Ishikawa (cell line): Measurements from ENCODE around the gene PHRF1.

Source experiments
- CEBPB ChIP-seq: IDR thresholded peaks from 2 replicates; pipeline ENCODE4 v1.6.1; 2012
- CREB1 ChIP-seq: IDR thresholded peaks from 2 replicates; pipeline ENCODE4 v1.6.1; 2012; ENCODE audit warnings: low read depth
- EGR1 ChIP-seq: IDR thresholded peaks from 2 replicates; pipeline ENCODE4 v1.6.1; 2012
- EP300 ChIP-seq: IDR thresholded peaks from 2 replicates; pipeline ENCODE4 v1.6.1; 2012; ENCODE audit warnings: borderline replicate concordance
- FOXM1 ChIP-seq: IDR thresholded peaks from 2 replicates; pipeline ENCODE4 v1.6.1; 2012; ENCODE audit warnings: low read depth, borderline replicate concordance
- NFIC ChIP-seq: IDR thresholded peaks from 2 replicates; pipeline ENCODE4 v1.6.1; 2012
- RAD21 ChIP-seq: IDR thresholded peaks from 2 replicates; pipeline ENCODE4 v1.6.1; 2012; ENCODE audit warnings: low read depth
- TAF1 ChIP-seq: IDR thresholded peaks from 2 replicates; pipeline ENCODE4 v1.6.1; 2012; ENCODE audit warnings: low read depth, mild to moderate bottlenecking
- TCF12 ChIP-seq: IDR thresholded peaks from 2 replicates; pipeline ENCODE4 v1.6.1; 2012; ENCODE audit warnings: low read depth
- TEAD4 ChIP-seq: IDR thresholded peaks from 2 replicates; pipeline ENCODE4 v1.6.1; 2012
- YY1 ChIP-seq: IDR thresholded peaks from 2 replicates; pipeline ENCODE4 v1.6.1; 2012; ENCODE audit warnings: low read depth
- ZBTB7A ChIP-seq: IDR thresholded peaks from 2 replicates; pipeline ENCODE4 v1.6.1; 2012; ENCODE audit warnings: low read depth
- TF ChIP-seq, protein P1 (sequence below): IDR thresholded peaks from 2 replicates; pipeline ENCODE4 v1.6.1; 2012
- TF ChIP-seq, protein P2 (sequence below): IDR thresholded peaks from 2 replicates; pipeline ENCODE4 v1.6.1; 2012
- TF ChIP-seq, protein P3 (sequence below): IDR thresholded peaks from 2 replicates; pipeline ENCODE4 v1.6.1; 2012; ENCODE audit warnings: low read depth, mild to moderate bottlenecking

The PHRF1 gene

GRCh38 chr11:563066-563811, 13.0 kb upstream of the PHRF1 start:
- TF ChIP-seq EP300 (no peak), TEAD4 (no peak), ZBTB7A (no peak), YY1 (no peak), TCF12 (no peak), EGR1 (no peak), RAD21 (no peak), FOXM1 (no peak), NFIC (no peak)
- TF ChIP-seq, protein P1, sequence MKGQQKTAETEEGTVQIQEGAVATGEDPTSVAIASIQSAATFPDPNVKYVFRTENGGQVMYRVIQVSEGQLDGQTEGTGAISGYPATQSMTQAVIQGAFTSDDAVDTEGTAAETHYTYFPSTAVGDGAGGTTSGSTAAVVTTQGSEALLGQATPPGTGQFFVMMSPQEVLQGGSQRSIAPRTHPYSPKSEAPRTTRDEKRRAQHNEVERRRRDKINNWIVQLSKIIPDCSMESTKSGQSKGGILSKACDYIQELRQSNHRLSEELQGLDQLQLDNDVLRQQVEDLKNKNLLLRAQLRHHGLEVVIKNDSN: no peak
- TF ChIP-seq, protein P2, sequence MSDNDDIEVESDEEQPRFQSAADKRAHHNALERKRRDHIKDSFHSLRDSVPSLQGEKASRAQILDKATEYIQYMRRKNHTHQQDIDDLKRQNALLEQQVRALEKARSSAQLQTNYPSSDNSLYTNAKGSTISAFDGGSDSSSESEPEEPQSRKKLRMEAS: no peak

DNA sequence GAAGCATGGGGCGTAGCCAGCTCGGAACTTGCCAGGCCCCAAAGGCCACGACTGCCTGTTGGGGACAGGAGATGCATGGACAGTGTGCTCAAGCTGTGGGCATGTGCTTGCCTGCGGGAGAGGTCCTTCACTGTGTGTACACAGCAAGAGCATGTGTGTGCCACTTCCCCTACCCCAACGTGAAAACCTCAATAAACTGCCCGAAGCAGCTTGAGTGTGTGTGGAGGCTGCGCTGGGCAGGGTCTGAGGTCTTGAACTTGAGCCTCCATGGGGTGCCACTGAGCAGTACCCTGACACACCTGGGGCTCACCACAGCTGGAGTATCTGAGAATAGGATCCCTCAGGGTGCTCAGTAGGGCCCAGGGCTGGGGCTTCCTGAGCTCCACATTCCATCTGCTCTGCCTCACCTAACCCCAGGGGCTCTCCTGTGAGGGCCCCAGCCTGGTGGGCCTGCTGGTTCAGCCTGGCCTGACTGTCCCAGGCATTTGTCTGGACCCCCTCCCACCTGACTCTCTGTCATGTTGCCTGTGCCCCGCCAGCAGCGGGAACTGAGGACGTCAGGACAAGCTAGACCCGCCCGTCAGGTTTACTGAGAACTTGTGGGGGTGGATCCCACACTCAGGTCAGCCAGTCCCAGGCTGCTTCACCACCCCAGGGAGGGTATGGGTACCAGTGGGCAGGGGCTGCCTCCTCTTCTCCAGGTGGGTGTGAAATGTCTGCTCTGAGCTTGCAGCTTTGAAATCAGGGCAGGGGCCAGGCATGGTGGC, 12.3 kb upstream of the PHRF1 start:
- TF ChIP-seq RAD21 (no peak), EGR1 (no peak), NFIC (no peak), CEBPB (no peak), TAF1 (no peak), EP300 (no peak), TCF12 (no peak), ZBTB7A (no peak), CREB1 (no peak), FOXM1 (no peak)
- TF ChIP-seq, protein P2: no peak
- TF ChIP-seq, protein P3, sequence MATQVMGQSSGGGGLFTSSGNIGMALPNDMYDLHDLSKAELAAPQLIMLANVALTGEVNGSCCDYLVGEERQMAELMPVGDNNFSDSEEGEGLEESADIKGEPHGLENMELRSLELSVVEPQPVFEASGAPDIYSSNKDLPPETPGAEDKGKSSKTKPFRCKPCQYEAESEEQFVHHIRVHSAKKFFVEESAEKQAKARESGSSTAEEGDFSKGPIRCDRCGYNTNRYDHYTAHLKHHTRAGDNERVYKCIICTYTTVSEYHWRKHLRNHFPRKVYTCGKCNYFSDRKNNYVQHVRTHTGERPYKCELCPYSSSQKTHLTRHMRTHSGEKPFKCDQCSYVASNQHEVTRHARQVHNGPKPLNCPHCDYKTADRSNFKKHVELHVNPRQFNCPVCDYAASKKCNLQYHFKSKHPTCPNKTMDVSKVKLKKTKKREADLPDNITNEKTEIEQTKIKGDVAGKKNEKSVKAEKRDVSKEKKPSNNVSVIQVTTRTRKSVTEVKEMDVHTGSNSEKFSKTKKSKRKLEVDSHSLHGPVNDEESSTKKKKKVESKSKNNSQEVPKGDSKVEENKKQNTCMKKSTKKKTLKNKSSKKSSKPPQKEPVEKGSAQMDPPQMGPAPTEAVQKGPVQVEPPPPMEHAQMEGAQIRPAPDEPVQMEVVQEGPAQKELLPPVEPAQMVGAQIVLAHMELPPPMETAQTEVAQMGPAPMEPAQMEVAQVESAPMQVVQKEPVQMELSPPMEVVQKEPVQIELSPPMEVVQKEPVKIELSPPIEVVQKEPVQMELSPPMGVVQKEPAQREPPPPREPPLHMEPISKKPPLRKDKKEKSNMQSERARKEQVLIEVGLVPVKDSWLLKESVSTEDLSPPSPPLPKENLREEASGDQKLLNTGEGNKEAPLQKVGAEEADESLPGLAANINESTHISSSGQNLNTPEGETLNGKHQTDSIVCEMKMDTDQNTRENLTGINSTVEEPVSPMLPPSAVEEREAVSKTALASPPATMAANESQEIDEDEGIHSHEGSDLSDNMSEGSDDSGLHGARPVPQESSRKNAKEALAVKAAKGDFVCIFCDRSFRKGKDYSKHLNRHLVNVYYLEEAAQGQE: no peak

GRCh38 chr11:565921-566509, 10.3 kb upstream of the PHRF1 start:
- TF ChIP-seq NFIC (no peak), EGR1 (no peak), TAF1 (no peak), YY1 (no peak), RAD21 (no peak), ZBTB7A (no peak), TEAD4 (no peak), TCF12 (no peak), EP300 (no peak), CREB1 (no peak), CEBPB (no peak), FOXM1 (no peak)
- TF ChIP-seq, protein P2: no peak
- TF ChIP-seq, protein P1: no peak
- TF ChIP-seq, protein P3: no peak

- TF ChIP-seq YY1: no peak
- no peak for TF ChIP-seq CEBPB
Measured at GRCh38 chr11:567011-567628, 9.2 kb upstream of the PHRF1 start.

- peak; percentile 93; the same call in 1 of the 2 replicates for TF ChIP-seq ZBTB7A
- TF ChIP-seq, protein P1: 0 out of 2 replicates have a peak, but pooled peaks have one; percentile 1
- no peak for TF ChIP-seq TAF1
- no peak for TF ChIP-seq YY1
- TF ChIP-seq RAD21: no peak
- TF ChIP-seq TCF12: no peak
- no peak for TF ChIP-seq NFIC
- TF ChIP-seq CREB1: no peak
- no peak for TF ChIP-seq CEBPB
- TF ChIP-seq, protein P3: no peak
- no peak for TF ChIP-seq TEAD4
- no peak for TF ChIP-seq FOXM1
- TF ChIP-seq EP300: no peak
Measured at GRCh38 chr11:567629-568292, 8.5 kb upstream of the PHRF1 start.
